Suprapubic skin (tissue), 4 donors: ENCODE measurements around the gene SPOP. TPM values are rescaled to one million over a fixed set of nuclear protein-coding genes. Genes with fewer than 3 reads are reported as not detected.

Experiments used
- DNase-seq, 2 donors: peaks; one replicate each; pipeline ENCODE4 v3.0.0-alpha.2; 2019; ENCODE audit warnings: low spot score in 2 of 2
- H3K27ac ChIP-seq: fragments of 200-600 bp; sonication (generic); one replicate; pipeline ENCODE4 v1.5.1; 2019
- H3K27me3 ChIP-seq: fragments of 200-600 bp; sonication (generic); one replicate; pipeline ENCODE4 v1.5.1; 2019
- H3K36me3 ChIP-seq: fragments of 200-600 bp; sonication (generic); one replicate; pipeline ENCODE4 v1.5.1; 2019
- H3K4me1 ChIP-seq: fragments of 200-600 bp; sonication (generic); one replicate; pipeline ENCODE4 v1.5.1; 2019
- H3K4me3 ChIP-seq: fragments of 200-600 bp; sonication (generic); one replicate; pipeline ENCODE4 v1.5.1; 2019; ENCODE audit warnings: mild to moderate bottlenecking
- H3K9me3 ChIP-seq: fragments of 200-600 bp; sonication (generic); one replicate; pipeline ENCODE4 v1.5.1; 2019
- CTCF ChIP-seq, 2 donors: fragments of 200-600 bp in 1 of 2; fragments of 450-650 bp in 1 of 2; sonication (generic) in 1 of 2; IDR thresholded peaks; one replicate each; pipeline ENCODE4 v1.5.1; 2016 to 2019; ENCODE audit warnings: antibody characterized with exemption in 2 of 2, mild to moderate bottlenecking in 1 of 2, moderate library complexity in 1 of 2
- EP300 ChIP-seq: sonication (generic); formaldehyde crosslinking; IDR thresholded peaks from one replicate; pipeline ENCODE4 v1.6.1; 2017; ENCODE audit warnings: antibody characterized with exemption
- POLR2A ChIP-seq, 2 donors: fragments of 450-650 bp; IDR thresholded peaks; one replicate each; pipeline ENCODE4 v1.6.1; 2017; ENCODE audit warnings: antibody characterized with exemption in 2 of 2, mild to moderate bottlenecking in 2 of 2, moderate library complexity in 2 of 2
- POLR2AphosphoS5 ChIP-seq, 3 donors: sonication (generic); formaldehyde crosslinking; IDR thresholded peaks; one replicate each; pipeline ENCODE4 v1.6.1; 2017; ENCODE audit warnings: antibody characterized with exemption in 3 of 3
- WGBS: methylation state at CpG from one replicate; pipeline ENCODE4 v1.1.5; 2018; 5-methylcytosine and 5-hydroxymethylcytosine counted together
- total RNA-seq, 4 donors: library from RNA; depleted of rRNA; stranded (reverse); fragments of >200 nt; gene quantifications; one replicate each; pipeline ENCODE4 v1.1.0, GENCODE V29; 2016

The SPOP gene
- total RNA-seq, 4 donors from 2014 or later = 26.1 to 59.3 (median 41.7) TPM

- no peak for DNase-seq
- Histone ChIP-seq H3K9me3 (no peaks in the 10 kb centered on the region), H3K27ac (no peak overlapping the region), H3K4me1 (peaks cover 57% of the 10 kb centered on the region), H3K36me3 (no peaks in the 10 kb centered on the region), H3K4me3 (no peak overlapping the region), H3K27me3 (no peaks in the 10 kb centered on the region)
- TF ChIP-seq EP300 (no peak), POLR2AphosphoS5 (IDR thresholded peaks at IDR 0.05) (no peak), POLR2A (IDR thresholded peaks at IDR 0.05) (no peak), CTCF (IDR thresholded peaks at IDR 0.05) (no peak)
These were observed 48.5 kb downstream of the SPOP start for GRCh38 chr17:49629447-49629846.

- 45% methylated on average over 3 of the region's 3 CpGs for WGBS
- Histone ChIP-seq H3K4me3 (no peak overlapping the region), H3K4me1 (peaks cover 36% of the 10 kb centered on the region), H3K9me3 (no peaks in the 10 kb centered on the region), H3K27ac (no peak overlapping the region), H3K36me3 (peaks cover 24% of the 10 kb centered on the region), H3K27me3 (no peaks in the 10 kb centered on the region)
- DNase-seq = no peak
- no peak for TF ChIP-seq POLR2AphosphoS5 (IDR thresholded peaks at IDR 0.05)
- no peak for TF ChIP-seq POLR2A (IDR thresholded peaks at IDR 0.05)
- TF ChIP-seq CTCF (IDR thresholded peaks at IDR 0.05) = no peak
- TF ChIP-seq EP300 = no peak
These were observed 53.0 kb downstream of the SPOP start for GRCh38 chr17:49624896-49625295.

GRCh38 chr17:49621946-49622529 lies 55.9 kb downstream of the SPOP start:
- H3K4me1 ChIP-seq = peaks cover 18% of the 10 kb centered on the region
- 70% methylated on average over 2 of the region's 2 CpGs for WGBS
- no peak overlapping the region for H3K27ac ChIP-seq

DNA sequence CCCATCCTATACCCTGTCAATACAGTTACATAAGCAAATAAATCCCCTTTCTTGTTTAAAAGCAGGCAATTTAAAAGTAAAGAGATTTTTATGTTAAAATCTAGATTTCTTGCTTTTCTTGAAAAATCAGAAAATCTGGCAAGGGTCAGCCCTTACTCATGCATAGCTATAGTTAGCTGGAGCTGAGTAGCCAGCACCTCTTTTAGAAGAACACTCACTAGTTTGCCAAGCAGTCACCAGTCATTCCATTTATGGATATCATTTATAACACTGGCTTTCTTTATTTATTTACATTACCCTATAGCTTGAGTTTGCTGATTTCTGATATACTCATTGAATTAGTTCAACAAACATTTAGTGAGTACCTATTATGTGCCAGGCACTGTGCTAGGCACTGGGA lies 56.5 kb downstream of the SPOP start:
- H3K4me3 ChIP-seq = no peak overlapping the region
- DNase-seq = no peak
- H3K36me3 ChIP-seq = peaks cover 46% of the 10 kb centered on the region
- H3K27me3 ChIP-seq = no peaks in the 10 kb centered on the region
- H3K9me3 ChIP-seq = no peaks in the 10 kb centered on the region
- H3K27ac ChIP-seq = no peak overlapping the region
- peaks cover 24% of the 10 kb centered on the region for H3K4me1 ChIP-seq
- TF ChIP-seq EP300 (no peak), POLR2A (IDR thresholded peaks at IDR 0.05) (no peak), POLR2AphosphoS5 (IDR thresholded peaks at IDR 0.05) (no peak), CTCF (IDR thresholded peaks at IDR 0.05) (no peak)

More at GRCh38 chr17:49621946-49622529, 55.9 kb downstream of the SPOP start:
- Histone ChIP-seq H3K4me3 (no peak overlapping the region), H3K9me3 (no peaks in the 10 kb centered on the region), H3K27me3 (no peaks in the 10 kb centered on the region), H3K36me3 (peaks cover 46% of the 10 kb centered on the region)
- no peak for DNase-seq
- no peak for TF ChIP-seq EP300
- TF ChIP-seq POLR2AphosphoS5 (IDR thresholded peaks at IDR 0.05) = no peak
- no peak for TF ChIP-seq POLR2A (IDR thresholded peaks at IDR 0.05)
- no peak for TF ChIP-seq CTCF (IDR thresholded peaks at IDR 0.05)

- no peaks in the 10 kb centered on the region for H3K27me3 ChIP-seq
- TF ChIP-seq POLR2AphosphoS5 (IDR thresholded peaks at IDR 0.05) (no peak), CTCF (IDR thresholded peaks at IDR 0.05) (no peak), POLR2A (IDR thresholded peaks at IDR 0.05) (no peak), EP300 (no peak)
- H3K4me1 ChIP-seq = peaks cover 23% of the 10 kb centered on the region
- DNase-seq = no peak
- H3K4me3 ChIP-seq = no peak overlapping the region
- H3K9me3 ChIP-seq = no peaks in the 10 kb centered on the region
- H3K27ac ChIP-seq = no peak overlapping the region
- peaks cover 58% of the 10 kb centered on the region for H3K36me3 ChIP-seq
- 89% methylated on average over 3 of the region's 3 CpGs for WGBS
These were observed 59.8 kb downstream of the SPOP start for GRCh38 chr17:49618028-49618611.
